ENCODE data around the gene TRIM32.

DNA sequence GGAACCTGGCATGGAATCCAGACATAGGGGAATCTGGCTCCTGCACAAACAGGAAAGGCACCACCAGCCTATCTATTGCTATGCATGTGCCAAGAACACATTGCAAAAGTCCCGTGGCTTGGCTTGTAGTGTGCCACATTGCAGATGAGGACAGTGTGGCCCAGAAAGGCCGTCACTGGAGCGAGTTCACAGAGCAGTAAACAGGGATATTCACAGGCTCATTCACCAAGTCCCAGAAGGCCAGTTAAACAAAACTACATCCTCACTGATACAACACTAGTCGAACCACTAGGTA is 39.6 kb upstream of the TRIM32 start:
- TF ChIP-seq CTCF (conservative IDR thresholded peaks at IDR 0.05; ENCODE audit: low read length) (no peak), EZH2phosphoT487 (IDR thresholded peaks at IDR 0.05; ENCODE audit: borderline replicate concordance, low read depth, low read length) (no peak)
